ENCODE measurements around the gene EPHB2.

DNA sequence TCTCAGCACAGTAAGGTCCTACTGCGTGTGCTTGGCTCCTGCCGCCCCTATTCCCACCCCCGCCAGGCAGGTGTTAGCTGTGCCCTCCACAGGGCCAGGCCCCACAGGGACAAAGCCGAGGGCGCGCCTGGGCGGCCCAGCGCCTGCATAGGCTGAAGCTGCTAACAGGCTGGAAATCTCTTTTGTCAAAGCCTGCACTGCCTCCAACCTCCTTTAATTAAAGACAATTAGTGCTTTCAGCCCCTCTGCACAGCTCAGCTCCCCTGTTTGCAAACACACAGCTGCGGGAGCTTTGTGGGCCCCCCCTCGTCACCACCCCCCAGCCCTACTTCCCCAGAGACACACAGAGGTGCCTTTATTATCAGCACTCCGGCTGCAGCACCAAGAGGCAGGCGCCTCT is 95.9 kb downstream of the EPHB2 start:
- TF ChIP-seq, protein P1, sequence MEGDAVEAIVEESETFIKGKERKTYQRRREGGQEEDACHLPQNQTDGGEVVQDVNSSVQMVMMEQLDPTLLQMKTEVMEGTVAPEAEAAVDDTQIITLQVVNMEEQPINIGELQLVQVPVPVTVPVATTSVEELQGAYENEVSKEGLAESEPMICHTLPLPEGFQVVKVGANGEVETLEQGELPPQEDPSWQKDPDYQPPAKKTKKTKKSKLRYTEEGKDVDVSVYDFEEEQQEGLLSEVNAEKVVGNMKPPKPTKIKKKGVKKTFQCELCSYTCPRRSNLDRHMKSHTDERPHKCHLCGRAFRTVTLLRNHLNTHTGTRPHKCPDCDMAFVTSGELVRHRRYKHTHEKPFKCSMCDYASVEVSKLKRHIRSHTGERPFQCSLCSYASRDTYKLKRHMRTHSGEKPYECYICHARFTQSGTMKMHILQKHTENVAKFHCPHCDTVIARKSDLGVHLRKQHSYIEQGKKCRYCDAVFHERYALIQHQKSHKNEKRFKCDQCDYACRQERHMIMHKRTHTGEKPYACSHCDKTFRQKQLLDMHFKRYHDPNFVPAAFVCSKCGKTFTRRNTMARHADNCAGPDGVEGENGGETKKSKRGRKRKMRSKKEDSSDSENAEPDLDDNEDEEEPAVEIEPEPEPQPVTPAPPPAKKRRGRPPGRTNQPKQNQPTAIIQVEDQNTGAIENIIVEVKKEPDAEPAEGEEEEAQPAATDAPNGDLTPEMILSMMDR (IDR thresholded peaks at IDR 0.05) = no peak
- no peak for TF ChIP-seq ZFX (IDR thresholded peaks at IDR 0.05; ENCODE audit: borderline replicate concordance)

All from 22Rv1 (cell line).